Right ventricle myocardium superior (tissue), 1 donor: Measurements from ENCODE around the gene POPDC2. TPM values are rescaled to one million over a fixed set of nuclear protein-coding genes. Genes with fewer than 3 reads are reported as not detected.
"Not testable (repeated sequence)": the region's sequence is repeated elsewhere in the genome, so short reads cannot be mapped to it uniquely, and the experiment has no call there.

Experiments
- ATAC-seq: fragments of 200-7000 bp; cut with Tn5 transposase; one replicate; pipeline ENCODE4 v1.9.1; 2020; ENCODE audit warnings: mild to moderate bottlenecking; ENCODE audit not compliant: poor library complexity
- DNase-seq: peaks from one replicate; pipeline ENCODE4 v3.0.0-alpha.2; 2020
- intact Hi-C: fragments of 100-400 bp; cut with DNase I; formaldehyde crosslinking; loops from one replicate; pipeline ENCODE4 v1.11.2; 2022
- long read RNA-seq: library from polyadenylated mRNA; unstranded; transcript quantifications from one replicate; pipeline ENCODE4 v2.0.0, GENCODE V29; 2021
- total RNA-seq: library from RNA; stranded (reverse); fragmentation: NEBNext Ultra II Directional; extraction: Animal tissue kit (Norgen Biotek cat#: 25700); gene quantifications from one replicate; pipeline ENCODE4 v1.2.1, GENCODE V29; 2021
- donor health status: DM: no; HTN: yes; CAD: no; lungs with severe emphysema.

The POPDC2 gene
- total RNA-seq, result 538 TPM
- long read RNA-seq, transcript POPDC2-204 (5 exons, 1,345 nt), result minor isoform, 5 of 319 reads
- long read RNA-seq, transcript POPDC2-202 (5 exons, 1,958 nt), result minor isoform, 9 of 319 reads
- long read RNA-seq, transcript POPDC2-201 (4 exons, 1,679 nt), result minor isoform, 41 of 319 reads
- long read RNA-seq, transcript POPDC2-208 (4 exons, 1,837 nt), result major isoform, 135 of 319 reads
- long read RNA-seq, partial matches to known transcripts, result 90 of 319 reads
- long read RNA-seq, other reads (novel, unspliced or antisense), result 39 of 319 reads

- ATAC-seq, result peak; percentile 80
- intact Hi-C loops, result no loop called here
- peak; percentile 49 for DNase-seq
These were observed at the start of gene POPDC2 for GRCh38 chr3:119660474-119661440. TSS of gene POPDC2 (minus strand) at chr3:119660589. CDS start at chr3:119660423, 166 bp downstream.

DNA sequence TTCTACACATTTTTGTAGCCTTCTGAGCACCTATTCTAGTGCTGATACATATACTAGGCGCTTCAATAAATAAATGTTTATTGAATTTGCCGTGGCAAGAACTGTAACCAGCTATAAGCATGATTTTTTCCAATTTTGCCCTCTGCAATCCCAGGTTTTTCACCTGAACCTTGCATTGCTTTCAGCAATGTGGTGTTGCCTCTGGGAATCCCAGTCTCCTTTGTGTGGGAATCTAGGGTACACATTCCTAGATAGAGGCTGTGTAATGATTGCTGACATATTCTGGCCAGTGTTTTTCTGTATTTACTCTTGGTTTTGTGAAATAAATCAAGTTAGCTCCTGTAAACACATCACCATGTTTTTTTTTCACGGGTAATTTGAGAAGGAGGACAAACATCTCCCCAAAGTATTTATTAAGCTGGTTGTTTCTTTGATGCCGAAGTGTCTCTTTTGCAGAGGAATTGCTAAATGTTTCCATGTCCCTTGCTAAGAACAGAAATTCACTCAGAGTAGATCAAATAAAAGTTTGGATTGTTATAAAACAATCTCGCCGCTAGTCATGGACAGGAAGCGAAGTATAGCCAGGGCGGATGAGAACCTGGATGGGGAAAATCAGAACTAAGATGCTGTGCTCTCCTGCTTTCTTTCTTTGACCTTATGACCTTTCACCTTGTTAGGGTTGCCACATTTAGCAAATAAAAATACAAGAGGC lies 43.6 kb upstream of the POPDC2 start:
- ATAC-seq, result no peak
- intact Hi-C loops, result no loop called here
- DNase-seq, result no peak

GRCh38 chr3:119702530-119703527 lies 42.4 kb upstream of the POPDC2 start, which contains the start of gene CFAP91:
TSS of gene CFAP91 (plus strand) at chr3:119703022. CDS start at chr3:119703099, 77 bp downstream.
- peak; percentile 100 for ATAC-seq
- intact Hi-C loops, result no loop called here
- DNase-seq, result peak; percentile 98

GRCh38 chr3:119700920-119701734 lies 40.7 kb upstream of the POPDC2 start:
- no peak for ATAC-seq
- DNase-seq, result no peak
- intact Hi-C loops, result no loop called here

GRCh38 chr3:119700269-119700919 lies 40.0 kb upstream of the POPDC2 start:
- ATAC-seq (no peak), DNase-seq (no peak)
- intact Hi-C loops, result no loop called here

- intact Hi-C loops, result no loop called here
- no peak for ATAC-seq
These were observed 37.0 kb upstream of the POPDC2 start for GRCh38 chr3:119697394-119697793.

GRCh38 chr3:119695480-119695879 lies 35.1 kb upstream of the POPDC2 start:
- ATAC-seq, result no peak
- intact Hi-C loops, result no loop called here
- no peak for DNase-seq

More at GRCh38 chr3:119697394-119697793, 37.0 kb upstream of the POPDC2 start:
- no peak for DNase-seq

GRCh38 chr3:119690043-119690656 lies 29.8 kb upstream of the POPDC2 start:
- intact Hi-C loops, result no loop called here
- DNase-seq, result no peak
- no peak for ATAC-seq

- no peak for DNase-seq
- no peak for ATAC-seq
- intact Hi-C loops, result loop anchor here (10.0 kb wide), 1 partner anchor 159 kb away; no protein-coding TSS in a partner anchor
These were observed 23.0 kb upstream of the POPDC2 start for GRCh38 chr3:119683421-119683820.

- intact Hi-C loops, result loop anchor here (10.0 kb wide), 1 partner anchor 156 kb away; no protein-coding TSS in a partner anchor
- DNase-seq (no peak), ATAC-seq (no peak)
These were observed 20.9 kb upstream of the POPDC2 start for GRCh38 chr3:119681279-119681678.

DNA sequence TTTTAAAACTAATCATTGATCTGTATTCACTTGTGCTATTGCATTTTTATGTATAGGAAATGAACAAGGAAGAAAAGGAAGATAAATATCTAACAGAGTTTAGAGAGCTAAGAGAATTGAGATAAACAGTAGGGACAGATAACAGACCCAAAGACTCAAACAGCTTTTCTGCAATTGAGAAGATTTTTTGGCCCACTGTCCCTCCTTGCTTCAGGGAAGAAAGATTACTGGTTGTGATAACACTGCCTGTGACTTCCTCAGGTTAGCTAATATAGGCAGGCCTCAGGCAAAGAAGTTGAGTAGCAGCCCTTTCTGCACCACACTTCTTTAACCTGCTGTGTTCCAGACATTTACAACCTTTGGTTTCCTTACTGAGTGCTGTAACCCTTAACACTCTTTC lies 19.5 kb upstream of the POPDC2 start:
- intact Hi-C loops, result loop anchor here (5.0 to 10.0 kb wide), 3 partner anchors 83 to 403 kb away; partner anchors contain the start of gene PLA1A
- ATAC-seq (no peak), DNase-seq (no peak)

DNA sequence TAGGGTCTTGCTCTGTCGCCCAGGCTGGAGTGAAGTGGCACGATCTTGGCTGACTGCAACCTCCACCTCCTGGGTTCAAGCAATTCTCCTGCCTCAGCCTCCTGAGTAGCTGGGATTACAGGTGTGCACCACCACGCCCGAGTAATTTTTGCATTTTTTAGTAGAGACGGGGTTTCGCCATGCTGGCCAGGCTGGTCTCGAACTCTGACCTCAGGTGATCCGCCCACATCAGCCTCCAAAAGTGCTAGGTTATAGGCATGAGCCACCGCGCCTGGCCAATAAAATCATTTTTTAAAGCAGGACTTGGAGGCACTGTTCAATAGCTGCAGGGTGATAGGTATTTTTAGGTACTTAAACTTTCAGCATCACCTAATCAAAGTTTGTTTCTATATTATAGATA lies 17.8 kb upstream of the POPDC2 start:
- not testable (repeated sequence) for ATAC-seq, DNase-seq
- intact Hi-C loops, result loop anchor here (5.0 kb wide), 2 partner anchors 81 to 401 kb away; partner anchors contain the start of gene PLA1A

- no peak for DNase-seq
- intact Hi-C loops, result loop anchor here (5.0 kb wide), 2 partner anchors 80 to 400 kb away; partner anchors contain the start of gene PLA1A
- ATAC-seq, result no peak
These were observed 17.2 kb upstream of the POPDC2 start for GRCh38 chr3:119677641-119677934.

DNA sequence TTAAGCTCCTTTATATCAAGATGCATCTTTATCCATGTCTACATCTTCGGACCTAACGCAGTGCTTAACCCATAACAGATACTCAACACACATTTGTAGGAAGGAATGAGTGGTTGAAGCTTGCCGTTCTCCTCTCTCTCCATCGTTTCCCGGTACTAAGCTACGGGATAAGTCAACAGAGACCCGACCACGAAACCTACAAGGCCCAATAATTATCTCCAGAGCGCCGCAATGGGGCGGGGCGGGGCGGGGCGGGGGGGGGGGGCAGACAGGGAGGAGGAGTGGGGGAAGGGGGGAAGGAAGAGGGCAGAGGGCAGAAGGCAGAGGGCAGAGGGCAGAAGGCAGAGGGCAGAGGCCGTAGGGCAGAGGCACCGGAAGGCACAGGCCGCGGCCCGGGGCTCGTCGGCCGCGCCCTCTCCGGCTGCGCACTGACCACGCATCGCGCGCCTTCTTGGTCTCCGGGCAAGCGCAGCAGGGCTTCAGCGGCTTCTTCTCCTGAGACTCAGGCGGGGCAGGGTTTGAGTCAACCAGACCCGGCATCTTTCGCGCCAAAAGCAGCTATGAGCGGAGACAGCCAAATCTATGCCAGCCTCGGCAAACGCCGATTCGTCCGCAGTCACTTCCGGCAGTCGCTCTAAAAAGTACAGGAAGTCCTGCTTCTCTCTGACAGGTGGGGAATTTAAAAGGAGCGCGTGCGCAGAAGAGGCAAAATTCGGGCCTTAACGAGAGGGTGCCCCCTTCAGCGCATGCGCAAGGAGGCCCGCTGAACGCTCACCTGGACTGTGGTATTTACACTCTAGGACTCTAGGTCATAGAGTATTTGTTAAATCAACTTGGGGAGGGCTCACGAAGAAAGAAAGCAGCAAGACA lies 16.6 kb upstream of the POPDC2 start, which contains the start of gene COX17:
TSS of gene COX17 (minus strand) at position 636 of the 870 bp plus-strand sequence. CDS start at position 540, 96 bp downstream.
- intact Hi-C loops, result loop anchor here (5.0 kb wide), 2 partner anchors 80 to 400 kb away; partner anchors contain the start of gene PLA1A
- ATAC-seq, result peak; percentile 91
- DNase-seq, result peak; percentile 96

DNA sequence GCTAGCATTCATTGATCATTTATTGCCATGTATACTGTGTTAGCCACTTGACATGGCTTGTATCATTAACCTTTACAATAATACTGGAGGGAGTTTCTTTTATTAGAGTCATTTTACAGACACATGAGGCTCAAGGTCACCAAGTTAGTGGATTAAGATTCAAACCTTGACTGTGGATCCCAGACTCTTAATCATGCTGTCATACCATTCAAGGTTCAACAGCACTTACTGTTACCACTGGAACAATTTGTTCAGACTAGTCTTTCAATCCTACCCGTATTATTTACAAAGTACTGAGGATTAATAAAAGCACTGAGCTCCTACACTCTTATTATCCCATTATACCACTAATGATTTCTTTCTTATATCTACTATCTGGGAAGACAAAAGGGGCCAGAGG lies 15.6 kb upstream of the POPDC2 start:
- DNase-seq (no peak), ATAC-seq (no peak)
- intact Hi-C loops, result loop anchor here (5.0 kb wide), 2 partner anchors 79 to 399 kb away; partner anchors contain the start of gene PLA1A
